Lower lobe of right lung (tissue), 2 donors: ENCODE results near the gene SLC4A7. TPM values are rescaled to one million over a fixed set of nuclear protein-coding genes. Genes with fewer than 3 reads are reported as not detected.

Experiments
- ATAC-seq, 2 donors: fragments of 200-7000 bp; cut with Tn5 transposase; one replicate each; pipeline ENCODE4 v1.9.1; 2020 to 2022; ENCODE audit warnings: mild to moderate bottlenecking in 2 of 2, moderate library complexity in 2 of 2
- DNase-seq: peaks from one replicate; pipeline ENCODE4 v3.0.0-alpha.2; 2020
- H3K27ac ChIP-seq: fragments of 200-600 bp; one replicate; pipeline ENCODE4 v1.8.0; 2022
- H3K27me3 ChIP-seq: fragments of 200-600 bp; one replicate; pipeline ENCODE4 v1.8.0; 2022; ENCODE audit warnings: low read depth
- H3K36me3 ChIP-seq: fragments of 200-600 bp; one replicate; pipeline ENCODE4 v1.8.0; 2022; ENCODE audit warnings: mild to moderate bottlenecking
- H3K4me1 ChIP-seq: fragments of 200-600 bp; one replicate; pipeline ENCODE4 v1.8.0; 2022
- H3K4me3 ChIP-seq: fragments of 200-600 bp; one replicate; pipeline ENCODE4 v1.8.0; 2022; ENCODE audit warnings: mild to moderate bottlenecking
- H3K9me3 ChIP-seq: fragments of 200-600 bp; one replicate; pipeline ENCODE4 v1.8.0; 2022
- CTCF ChIP-seq: fragments of 200-600 bp; IDR thresholded peaks from one replicate; pipeline ENCODE4 v1.8.0; 2022; ENCODE audit warnings: antibody characterized with exemption, mild to moderate bottlenecking
- intact Hi-C: fragments of 100-400 bp; cut with DNase I; formaldehyde crosslinking; loops from one replicate; pipeline ENCODE4 v1.11.0; 2022
- total RNA-seq: library from RNA; stranded (reverse); fragmentation: NEBNext Ultra II Directional; extraction: Animal tissue kit (Norgen Biotek cat#: 25700); gene quantifications from one replicate; pipeline ENCODE4 v1.2.1, GENCODE V29; 2021
- donor health status: DM: no; HTN: yes; CAD: no; lungs with severe emphysema.

Gene SLC4A7
- total RNA-seq, 1 donor from 2014 or later = 17.2 TPM

GRCh38 chr3:27354588-27355203, 129.5 kb downstream of the SLC4A7 start:
- H3K27me3 ChIP-seq = no peaks in the 10 kb centered on the region
- no peak overlapping the region for H3K27ac ChIP-seq
- ATAC-seq = no peak
- H3K4me1 ChIP-seq = peaks cover 9% of the 10 kb centered on the region
- H3K36me3 ChIP-seq = no peaks in the 10 kb centered on the region
- intact Hi-C loops = no loop called here
- DNase-seq = no peak
- H3K9me3 ChIP-seq = no peaks in the 10 kb centered on the region
- H3K4me3 ChIP-seq = no peak overlapping the region
- TF ChIP-seq CTCF = no peak

DNA sequence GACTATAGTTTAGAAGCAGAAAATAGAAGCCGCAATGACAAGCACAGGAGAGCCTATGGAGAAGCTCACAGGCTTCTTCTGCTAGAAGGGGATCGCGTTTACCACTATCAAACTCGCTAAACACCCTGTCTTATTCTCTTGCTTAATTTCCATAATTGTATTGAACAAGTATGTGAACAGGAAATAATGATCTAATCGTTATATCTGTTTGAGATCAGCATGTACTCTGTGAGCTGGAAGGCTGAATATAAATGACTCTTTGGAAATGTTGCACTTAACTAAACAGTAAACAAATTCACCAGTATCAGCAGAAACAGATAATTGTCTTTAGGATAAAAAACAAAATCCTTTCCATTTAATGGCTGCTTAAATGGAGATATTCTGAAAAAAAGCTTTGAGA, 130.0 kb downstream of the SLC4A7 start:
- Histone ChIP-seq H3K4me1 (peaks cover 4% of the 10 kb centered on the region), H3K4me3 (no peak overlapping the region), H3K36me3 (no peaks in the 10 kb centered on the region), H3K27ac (no peak overlapping the region), H3K9me3 (no peaks in the 10 kb centered on the region), H3K27me3 (no peaks in the 10 kb centered on the region)
- DNase-seq (no peak), ATAC-seq (no peak)
- intact Hi-C loops = no loop called here
- TF ChIP-seq CTCF = no peak

GRCh38 chr3:27353221-27353620, 131.0 kb downstream of the SLC4A7 start:
- no peak for DNase-seq

GRCh38 chr3:27352047-27352446, 132.1 kb downstream of the SLC4A7 start:
- no peaks in the 10 kb centered on the region for H3K36me3 ChIP-seq
- TF ChIP-seq CTCF = no peak
- no peaks in the 10 kb centered on the region for H3K27me3 ChIP-seq
- no peak overlapping the region for H3K27ac ChIP-seq
- intact Hi-C loops = no loop called here
- DNase-seq (no peak), ATAC-seq (no peak)
- no peak overlapping the region for H3K4me3 ChIP-seq
- H3K9me3 ChIP-seq = no peaks in the 10 kb centered on the region
- no peaks in the 10 kb centered on the region for H3K4me1 ChIP-seq

More at GRCh38 chr3:27353221-27353620, 131.0 kb downstream of the SLC4A7 start:
- no peak for TF ChIP-seq CTCF
- no peak overlapping the region for H3K4me3 ChIP-seq
- H3K4me1 ChIP-seq = no peaks in the 10 kb centered on the region
- H3K36me3 ChIP-seq = no peaks in the 10 kb centered on the region
- intact Hi-C loops = no loop called here
- no peaks in the 10 kb centered on the region for H3K9me3 ChIP-seq
- H3K27ac ChIP-seq = no peak overlapping the region
- no peak for ATAC-seq
- no peaks in the 10 kb centered on the region for H3K27me3 ChIP-seq

DNA sequence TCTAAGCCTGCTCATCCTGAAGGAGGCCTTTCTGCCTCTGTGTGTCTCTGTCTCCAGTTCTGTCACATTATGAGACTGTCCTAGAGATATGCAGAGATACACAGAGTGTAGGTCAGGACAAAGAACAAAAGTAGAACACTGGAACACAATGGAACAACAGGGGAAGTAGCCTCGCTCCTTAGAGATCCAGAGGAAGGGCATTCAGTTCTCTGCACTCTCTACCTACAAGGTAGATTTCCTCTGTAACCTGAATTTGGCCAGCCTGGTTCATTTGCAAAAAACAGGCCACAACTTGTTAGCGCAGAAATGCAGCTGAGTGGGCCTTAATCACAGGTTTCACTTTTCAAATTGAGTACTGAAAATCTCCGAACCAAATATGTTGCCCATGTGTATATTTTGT, 134.4 kb downstream of the SLC4A7 start:
- no peak for ATAC-seq
- H3K27me3 ChIP-seq = no peaks in the 10 kb centered on the region
- DNase-seq = no peak
- no peak overlapping the region for H3K27ac ChIP-seq
- no peak for TF ChIP-seq CTCF
- H3K36me3 ChIP-seq = no peaks in the 10 kb centered on the region
- H3K4me1 ChIP-seq = no peaks in the 10 kb centered on the region
- no peak overlapping the region for H3K4me3 ChIP-seq
- no peaks in the 10 kb centered on the region for H3K9me3 ChIP-seq
- intact Hi-C loops = no loop called here
